CD14-positive monocyte (primary cell): ENCODE data around the gene GSE1. TPM values are rescaled to one million over a fixed set of nuclear protein-coding genes. Genes with fewer than 3 reads are reported as not detected.

Experiments used
- DNase-seq, 3 donors: peaks; one replicate each; pipeline ENCODE4 v3.0.0-alpha.2; 2011 to 2022
- H2AFZ ChIP-seq: 2 replicates; pipeline ENCODE4 v1.6.0; 2012; ENCODE audit warnings: mild to moderate bottlenecking, low read depth, low read length, inconsistent platforms; ENCODE audit not compliant: insufficient read depth, poor library complexity, severe bottlenecking
- H3K27ac ChIP-seq, 2 donors: 1 replicate in 1 of 2; 2 replicates in 1 of 2; pipeline ENCODE4 v1.5.1; 2012 to 2013; ENCODE audit warnings: low read length in 2 of 2, control low read depth in 1 of 2, inconsistent platforms in 1 of 2, low read depth in 1 of 2, mild to moderate bottlenecking in 1 of 2
- H3K27me3 ChIP-seq, 2 donors: one replicate each; pipeline versions ENCODE4 v1.6.0 to v1.6.1; 2011 to 2013; ENCODE audit warnings: low read length in 2 of 2; ENCODE audit not compliant: control insufficient read depth in 2 of 2, insufficient read depth in 2 of 2
- H3K36me3 ChIP-seq, 2 donors: replicated peaks in 1 of 2; 1 replicate in 1 of 2; 2 replicates in 1 of 2; pipeline versions ENCODE4 v1.5.1 to v1.6.1; 2012 to 2013; ENCODE audit warnings: low read length in 2 of 2, control low read depth in 1 of 2, inconsistent platforms in 1 of 2, mild to moderate bottlenecking in 1 of 2; ENCODE audit not compliant: insufficient read depth in 2 of 2, control insufficient read depth in 1 of 2
- H3K4me1 ChIP-seq, 2 donors: 1 replicate in 1 of 2; 2 replicates in 1 of 2; pipeline versions ENCODE4 v1.5.1 to v1.6.1; 2012 to 2013; ENCODE audit warnings: low read length in 2 of 2, control low read depth in 1 of 2, inconsistent platforms in 1 of 2, mild to moderate bottlenecking in 1 of 2, moderate library complexity in 1 of 2; ENCODE audit not compliant: insufficient read depth in 2 of 2, control insufficient read depth in 1 of 2
- H3K4me2 ChIP-seq: replicated peaks from 2 replicates; pipeline ENCODE3; 2012; ENCODE audit warnings: low read length, moderate library complexity, mild to moderate bottlenecking; ENCODE audit not compliant: poor library complexity, severe bottlenecking; ENCODE audit errors: extremely low read depth
- H3K4me3 ChIP-seq, 3 experiments: fragments of 200-600 bp in 1 of 3; sonication (generic) in 1 of 3; replicated peaks in 1 of 3; 1 replicate in 2 of 3; 2 replicates in 1 of 3; pipeline ENCODE4 v1.5.1; 2011 to 2013; ENCODE audit warnings: low read length in 3 of 3, mild to moderate bottlenecking in 3 of 3, control low read depth in 2 of 3, low read depth in 2 of 3, inconsistent platforms in 1 of 3, moderate library complexity in 1 of 3
- H3K79me2 ChIP-seq: 2 replicates; pipeline ENCODE4 v1.6.0; 2012; ENCODE audit warnings: mild to moderate bottlenecking, control low read depth, inconsistent platforms, low read length, moderate library complexity; ENCODE audit not compliant: insufficient read depth
- H3K9ac ChIP-seq: 2 replicates; pipeline ENCODE4 v1.6.0; 2017; ENCODE audit warnings: low read length, mild to moderate bottlenecking; ENCODE audit not compliant: insufficient read depth, poor library complexity, severe bottlenecking
- H3K9me3 ChIP-seq, 2 donors: replicated peaks in 1 of 2; 1 replicate in 1 of 2; 2 replicates in 1 of 2; pipeline versions ENCODE4 v1.5.1 to v1.6.1; 2012 to 2013; ENCODE audit warnings: low read length in 2 of 2, control low read depth in 1 of 2; ENCODE audit not compliant: control insufficient read depth in 1 of 2, insufficient read depth in 1 of 2
- H4K20me1 ChIP-seq: 2 replicates; pipeline ENCODE4 v1.6.0; 2012; ENCODE audit warnings: mild to moderate bottlenecking, low read length, control low read depth, moderate library complexity; ENCODE audit not compliant: insufficient read depth
- H3K27ac Mint-ChIP-seq, 7 donors: one replicate each; pipeline ENCODE4 v1.8.0; 2020; ENCODE audit warnings: mild to moderate bottlenecking in 7 of 7, mixed read lengths in 7 of 7, moderate library complexity in 6 of 7, inconsistent platforms in 2 of 7
- H3K27me3 Mint-ChIP-seq, 3 donors: one replicate each; pipeline ENCODE4 v1.8.0; 2021 to 2022; ENCODE audit warnings: low read depth in 3 of 3, mild to moderate bottlenecking in 3 of 3, mixed read lengths in 3 of 3, moderate library complexity in 3 of 3, inconsistent platforms in 1 of 3
- H3K36me3 Mint-ChIP-seq, 2 donors: one replicate each; pipeline ENCODE4 v1.8.0; 2020; ENCODE audit warnings: mixed read lengths in 2 of 2, inconsistent platforms in 1 of 2, mild to moderate bottlenecking in 1 of 2
- H3K4me1 Mint-ChIP-seq: one replicate; pipeline ENCODE4 v1.8.0; 2020; ENCODE audit warnings: mild to moderate bottlenecking, mixed read lengths
- H3K4me3 Mint-ChIP-seq, 2 donors: one replicate each; pipeline ENCODE4 v1.8.0; 2020; ENCODE audit warnings: mild to moderate bottlenecking in 2 of 2, mixed read lengths in 2 of 2, moderate library complexity in 1 of 2
- H3K9me3 Mint-ChIP-seq, 7 donors: one replicate each; pipeline ENCODE4 v1.8.0; 2020 to 2022; ENCODE audit warnings: mixed read lengths in 7 of 7, mild to moderate bottlenecking in 6 of 7, moderate library complexity in 6 of 7, inconsistent platforms in 2 of 7
- CTCF ChIP-seq: fragments of 200-600 bp; IDR thresholded peaks from one replicate; pipeline ENCODE4 v1.8.0; 2022; ENCODE audit warnings: antibody characterized with exemption, mild to moderate bottlenecking
- WGBS: methylation state at CpG from one replicate; pipeline ENCODE4 v1.1.5; 2013; ENCODE audit warnings: missing lambda C conversion rate; ENCODE audit not compliant: insufficient coverage; 5-methylcytosine and 5-hydroxymethylcytosine counted together
- intact Hi-C, 2 donors: fragments of 100-400 bp; cut with micrococcal nuclease; formaldehyde crosslinking; loops; one replicate each; pipeline versions ENCODE4 v1.15.0 to v1.15.1; 2023
- polyA plus RNA-seq, 3 donors: library from polyadenylated mRNA; depleted of rRNA in 1 of 3; unstranded in 2 of 3; stranded (reverse) in 1 of 3; fragments of 300-500 nt in 2 of 3; fragments of >200 nt in 1 of 3; fragmentation: Illumina TruSeq in 2 of 3; gene quantifications; 1 replicate in 2 of 3; 2 replicates in 1 of 3; pipeline ENCODE4 v1.2.3, GENCODE V29; 2012 to 2021

GSE1 gene
- polyA plus RNA-seq, 3 donors = 0.67 to 38.9 (median 0.86) TPM

- Histone ChIP-seq H3K9me3 (no peaks in the 10 kb centered on the region), H3K4me2 (no peak overlapping the region), H3K79me2 (peaks cover 95% of the 10 kb centered on the region), H3K4me1 (peaks cover 47 to 64% of the 10 kb centered on the region in 2 donors), H3K27ac (no peak overlapping the region), H3K36me3 (no peaks in the 10 kb centered on the region), H3K9ac (no peak overlapping the region), H3K4me3 (no peak overlapping the region), H2AFZ (no peak overlapping the region), H3K27me3 (no peaks in the 10 kb centered on the region), H4K20me1 (peaks cover 96% of the 10 kb centered on the region)
- intact Hi-C loops = no loop called here
- Mint-ChIP-seq H3K27ac (peak overlapping the region in 3 of 7 donors; percentile 4 to 56 (median 50)), H3K4me3 (no peak overlapping the region), H3K9me3 (no peaks in the 10 kb centered on the region), H3K36me3 (peaks cover 21 to 31% of the 10 kb centered on the region in 2 donors), H3K27me3 (peaks cover 0 to 3% (median 1%) of the 10 kb centered on the region in 3 donors), H3K4me1 (peaks cover 80% of the 10 kb centered on the region)
- DNase-seq = no peak
- 60% methylated on average over 2 of the region's 5 CpGs for WGBS
- no peak for TF ChIP-seq CTCF
Measured at GRCh38 chr16:85575920-85576319, 37.2 kb upstream of the GSE1 start.

GRCh38 chr16:85576944-85577343, 36.2 kb upstream of the GSE1 start:
- intact Hi-C loops = no loop called here
- Histone ChIP-seq H3K9me3 (no peaks in the 10 kb centered on the region), H3K79me2 (peaks cover 100% of the 10 kb centered on the region), H3K4me2 (no peak overlapping the region), H3K27ac (no peak overlapping the region), H4K20me1 (peaks cover 99% of the 10 kb centered on the region), H3K4me3 (no peak overlapping the region), H3K9ac (no peak overlapping the region), H3K27me3 (no peaks in the 10 kb centered on the region), H3K4me1 (peaks cover 37 to 54% of the 10 kb centered on the region in 2 donors), H3K36me3 (no peaks in the 10 kb centered on the region), H2AFZ (no peak overlapping the region)
- Mint-ChIP-seq H3K4me3 (no peak overlapping the region), H3K27ac (no peak overlapping the region), H3K27me3 (peaks cover 0 to 3% (median 1%) of the 10 kb centered on the region in 3 donors), H3K9me3 (no peaks in the 10 kb centered on the region), H3K36me3 (peaks cover 21 to 36% of the 10 kb centered on the region in 2 donors), H3K4me1 (peaks cover 73% of the 10 kb centered on the region)
- whole genome bisulfite sequencing = 100% methylated on average over 3 of the region's 12 CpGs
- DNase-seq = no peak
- TF ChIP-seq CTCF = no peak
